Measurements from ENCODE around the gene CADPS.
"Not testable (repeated sequence)": the region's sequence is repeated elsewhere in the genome, so short reads cannot be mapped to it uniquely, and the experiment has no call there.

CADPS gene

DNA sequence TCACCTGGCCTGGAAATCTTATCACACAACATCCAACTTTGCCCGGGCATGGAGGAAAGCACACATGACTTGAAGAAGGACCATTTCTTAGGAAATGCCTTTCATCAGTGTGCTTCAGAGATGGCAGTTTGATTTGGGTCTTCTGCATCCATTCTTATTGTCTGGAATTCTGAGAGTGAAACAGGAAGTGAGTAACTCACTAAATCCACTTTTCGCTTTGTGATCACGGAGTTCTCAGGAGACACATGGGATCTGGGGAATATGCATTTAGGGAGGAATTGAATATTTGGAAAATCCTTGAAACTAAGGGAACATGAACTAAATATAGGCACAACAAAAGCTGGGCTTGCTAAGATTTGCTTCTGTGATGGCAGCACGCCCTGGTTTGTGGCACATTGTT is 289.4 kb downstream of the CADPS start:
- no peak for DNase-seq

DNA sequence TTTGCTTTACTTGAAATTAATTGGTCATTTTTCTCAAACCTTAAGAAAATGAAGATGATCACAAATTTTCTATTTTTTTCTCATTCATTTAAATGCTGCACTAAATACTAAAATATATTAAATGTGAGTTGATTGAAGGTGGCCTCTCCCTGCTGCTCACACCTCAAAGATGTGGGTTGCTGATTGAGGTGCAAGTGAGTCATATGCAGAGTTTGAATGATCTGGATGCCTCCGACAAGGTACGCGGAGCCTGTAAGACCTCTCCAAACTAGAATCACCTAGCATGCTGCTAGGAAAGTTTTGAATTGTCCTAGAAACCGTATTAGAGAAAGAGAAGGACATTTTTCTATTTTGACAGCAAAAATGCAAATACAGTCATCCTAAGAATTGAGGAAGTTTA is 290.6 kb downstream of the CADPS start:
- no peak for DNase-seq

DNA sequence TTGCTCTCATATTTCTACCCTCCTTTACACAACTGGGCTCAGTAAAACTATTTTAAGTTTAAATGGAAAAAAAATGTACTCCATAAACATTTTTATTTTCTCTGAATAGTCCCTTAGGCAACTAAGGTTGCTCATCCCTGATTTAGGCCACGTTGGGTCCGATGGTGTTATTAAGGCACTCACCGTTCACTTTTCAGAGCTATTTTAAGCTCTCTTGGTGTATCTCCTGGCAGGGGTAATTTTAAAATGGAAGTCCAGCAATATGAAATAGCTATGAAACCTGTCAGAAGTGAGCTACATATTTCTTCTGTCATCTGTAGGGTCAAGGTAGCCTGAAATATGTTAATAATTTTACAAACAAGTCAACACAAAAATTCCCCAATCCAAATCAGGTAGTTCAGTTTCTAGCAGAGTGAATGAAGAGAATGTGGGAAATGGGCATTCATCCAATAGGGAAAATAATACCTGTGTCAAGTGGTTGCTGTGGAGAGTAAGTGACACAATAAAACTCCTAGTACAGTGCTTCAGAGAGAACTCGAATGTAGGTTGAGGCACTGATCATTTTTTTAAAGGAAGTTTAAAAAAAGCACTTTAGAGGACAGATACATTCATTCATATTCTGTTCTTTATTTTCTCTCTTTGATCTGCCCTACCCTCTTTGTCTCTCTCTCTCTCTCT is 292.6 kb downstream of the CADPS start:
- DNase-seq, result no peak

DNA sequence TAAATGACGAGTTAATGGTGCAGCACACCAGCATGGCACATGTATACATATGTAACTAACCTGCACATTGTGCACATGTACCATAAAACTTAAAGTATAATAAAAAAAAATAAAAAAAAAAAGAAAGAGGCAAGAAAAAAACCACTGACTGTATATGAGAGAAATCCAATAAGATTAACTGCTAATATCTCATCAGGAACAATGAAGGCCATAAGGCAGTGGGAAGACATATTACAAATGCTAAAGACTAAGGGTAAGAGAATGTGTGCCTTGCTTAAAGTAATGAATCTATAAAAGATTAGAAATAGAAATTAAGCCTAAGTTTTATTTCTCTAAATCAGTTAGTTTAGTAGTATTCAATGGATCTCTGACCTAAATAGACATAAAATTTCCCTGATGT is 294.7 kb downstream of the CADPS start:
- not testable (repeated sequence) for DNase-seq

DNA sequence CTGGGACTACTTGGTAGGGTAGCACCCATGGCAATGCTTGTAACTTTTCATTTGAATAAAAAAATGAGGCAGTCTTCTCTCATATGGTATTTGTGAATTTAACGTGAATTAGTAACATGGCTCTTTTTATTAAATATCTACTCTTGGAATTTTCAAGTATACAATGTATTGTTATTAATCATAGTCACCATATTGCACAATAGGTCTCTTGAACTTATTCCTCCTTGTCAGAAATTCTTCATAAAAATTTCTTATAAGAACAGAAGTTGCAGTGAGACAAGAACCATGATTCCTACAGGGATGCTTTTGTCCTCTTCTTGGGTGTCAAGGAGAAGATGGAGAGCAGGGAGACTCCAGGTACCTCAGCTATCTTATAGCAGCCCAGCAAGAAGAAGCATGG is 298.1 kb downstream of the CADPS start:
- DNase-seq, result no peak

DNA sequence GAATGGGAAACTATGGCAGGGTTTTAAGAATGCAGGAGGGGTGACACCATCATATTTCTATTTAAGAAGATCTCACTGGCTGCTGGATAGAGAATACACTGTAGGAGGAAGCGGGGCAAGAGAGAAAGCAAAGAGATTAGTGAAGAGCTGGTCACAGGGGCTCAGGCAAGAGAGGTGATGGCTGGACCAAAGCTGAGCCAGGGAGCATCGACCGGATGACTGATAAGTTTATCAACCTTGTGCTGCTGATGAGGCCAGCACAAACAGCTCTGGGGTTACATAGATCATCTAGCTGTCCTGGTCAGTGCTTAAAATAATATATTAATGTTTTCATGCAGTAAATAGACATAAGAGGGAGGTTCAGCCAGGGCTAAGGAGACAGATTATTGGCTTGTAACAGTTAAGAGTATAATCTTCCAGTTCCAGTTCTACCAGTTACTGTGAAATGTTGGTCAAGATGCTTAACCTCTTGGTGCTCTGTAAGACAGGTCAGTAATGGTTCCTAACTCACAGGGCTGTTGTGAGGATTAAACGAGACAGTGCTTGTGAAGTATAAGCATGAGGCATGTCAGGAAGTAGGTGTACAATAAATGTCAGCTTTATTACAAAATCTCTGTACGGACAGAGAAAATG is 300.8 kb downstream of the CADPS start:
- no peak for DNase-seq

DNA sequence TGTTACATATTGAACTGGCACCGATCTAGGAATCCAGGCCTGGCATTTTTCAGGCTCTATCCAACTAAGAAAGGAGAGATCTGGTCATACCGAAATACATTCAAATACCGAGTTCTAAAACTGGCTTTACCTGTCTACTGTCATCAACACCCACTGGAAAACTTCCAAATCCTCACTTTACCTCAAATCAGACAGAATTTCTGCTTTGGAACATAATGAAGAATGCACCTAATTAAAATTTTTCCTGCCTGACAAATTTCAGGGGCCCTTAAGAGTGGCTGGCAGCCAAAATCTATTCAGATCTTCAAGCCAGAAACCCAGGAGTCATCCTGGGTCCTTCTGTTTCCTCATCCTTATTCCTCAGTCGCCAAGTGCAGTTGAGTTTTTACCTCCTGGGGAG is 303.3 kb downstream of the CADPS start:
- DNase-seq, result no peak

DNA sequence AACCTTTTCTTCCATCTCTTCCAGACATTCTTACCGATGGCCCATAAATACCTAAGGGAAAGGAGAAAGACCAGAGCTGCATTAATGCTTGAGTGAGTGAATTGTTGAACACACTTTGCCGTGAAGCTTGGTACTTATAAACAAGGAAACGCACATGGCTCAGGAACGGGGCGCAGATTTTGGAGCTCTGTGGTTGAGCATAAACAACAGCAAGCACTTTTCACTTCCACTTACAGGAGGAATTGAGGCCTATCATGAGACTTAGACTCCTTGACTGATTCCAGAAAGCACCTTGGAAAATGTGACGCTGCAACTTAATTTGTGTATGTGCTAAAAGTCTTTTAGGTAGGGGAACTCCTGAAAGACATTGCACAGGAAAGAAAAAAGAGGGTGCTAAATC is 304.3 kb downstream of the CADPS start:
- no peak for DNase-seq

DNA sequence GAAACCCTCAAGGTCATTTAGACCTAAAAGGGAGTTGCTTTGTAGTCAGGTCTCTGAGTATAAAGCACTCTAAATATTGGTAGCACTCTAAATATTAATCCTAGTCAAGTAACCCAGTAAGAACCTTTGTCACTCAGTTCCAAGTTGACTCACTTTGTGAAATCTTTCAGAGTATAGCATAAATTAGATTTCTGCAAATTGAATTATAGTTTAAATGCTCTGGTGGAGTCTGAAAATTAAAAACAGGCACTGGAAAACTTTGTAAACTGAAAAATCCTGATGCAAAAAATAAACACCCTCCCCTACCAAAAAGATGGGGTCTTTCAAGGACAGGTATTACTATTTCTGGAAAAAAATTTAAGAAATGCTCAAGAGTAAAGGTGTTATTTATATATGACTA is 305.6 kb downstream of the CADPS start:
- no peak for DNase-seq

DNA sequence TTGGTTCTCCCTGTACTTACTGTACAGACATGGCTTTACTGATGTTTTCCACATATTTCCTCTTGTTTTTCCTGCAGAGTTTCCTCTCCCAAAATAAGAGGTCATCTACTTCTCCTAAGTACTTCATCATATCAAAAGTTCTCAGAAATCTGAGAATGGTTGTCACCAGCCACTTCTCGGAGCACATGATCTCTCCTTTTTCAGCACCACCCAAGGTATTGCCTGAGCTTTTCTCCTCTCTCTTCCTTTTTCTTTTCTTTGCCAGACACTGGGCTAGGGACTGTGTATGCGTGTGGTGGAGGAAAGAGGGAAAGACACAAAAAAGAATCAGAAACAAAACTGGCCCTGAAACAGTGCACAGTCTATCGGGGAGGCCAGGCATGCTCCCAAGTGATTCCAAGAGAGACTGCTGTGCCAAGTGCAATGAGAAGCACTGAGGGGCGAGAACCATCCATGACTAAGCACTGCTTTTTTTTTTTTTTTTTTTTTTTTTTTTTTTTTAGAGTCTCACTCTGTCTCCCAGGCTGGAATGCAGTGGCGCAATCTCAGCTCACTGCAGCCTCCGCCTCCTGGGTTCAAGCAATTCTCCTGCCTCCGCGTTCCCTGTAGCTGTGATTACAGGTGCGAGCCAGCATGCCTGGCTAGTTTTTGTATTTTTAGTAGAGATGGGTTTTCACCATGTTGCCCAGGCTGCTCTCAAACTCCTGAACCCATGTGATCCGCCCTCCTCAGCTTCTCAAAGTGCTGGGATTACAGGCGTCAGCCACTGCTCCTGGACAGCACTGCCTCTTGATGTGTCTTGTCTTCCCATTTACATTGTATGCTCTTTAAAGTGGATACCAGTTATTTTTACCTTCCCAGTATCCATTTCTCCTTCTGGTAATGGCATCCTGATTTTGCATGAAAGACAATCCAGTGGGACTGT is 307.9 kb downstream of the CADPS start:
- DNase-seq, result no peak

DNA sequence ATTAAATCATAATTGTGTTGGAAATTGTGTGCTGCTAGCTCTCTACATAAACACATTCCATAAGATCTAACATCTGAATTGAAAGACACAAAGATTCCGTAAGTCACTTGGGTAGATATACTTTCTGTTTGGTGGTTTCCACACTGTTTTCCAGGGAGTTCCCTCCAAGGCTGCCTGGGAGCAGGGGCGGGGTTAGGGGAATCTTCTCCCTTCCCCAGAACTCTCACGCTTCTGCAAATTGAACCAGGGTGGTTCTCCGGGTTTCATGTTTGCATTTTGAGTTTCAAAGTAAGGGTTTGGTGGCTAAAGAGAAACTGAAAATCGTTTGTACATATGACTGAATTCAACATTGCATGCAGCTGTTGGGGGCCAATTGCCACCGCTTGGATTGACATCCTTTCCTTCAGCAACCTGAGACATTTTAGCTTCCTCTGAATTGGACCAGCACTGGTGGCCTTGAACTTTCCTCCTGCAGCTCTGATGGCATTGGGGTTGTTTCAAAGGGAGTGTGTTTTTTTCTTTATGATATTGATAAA is 309.1 kb downstream of the CADPS start:
- no peak for DNase-seq

DNA sequence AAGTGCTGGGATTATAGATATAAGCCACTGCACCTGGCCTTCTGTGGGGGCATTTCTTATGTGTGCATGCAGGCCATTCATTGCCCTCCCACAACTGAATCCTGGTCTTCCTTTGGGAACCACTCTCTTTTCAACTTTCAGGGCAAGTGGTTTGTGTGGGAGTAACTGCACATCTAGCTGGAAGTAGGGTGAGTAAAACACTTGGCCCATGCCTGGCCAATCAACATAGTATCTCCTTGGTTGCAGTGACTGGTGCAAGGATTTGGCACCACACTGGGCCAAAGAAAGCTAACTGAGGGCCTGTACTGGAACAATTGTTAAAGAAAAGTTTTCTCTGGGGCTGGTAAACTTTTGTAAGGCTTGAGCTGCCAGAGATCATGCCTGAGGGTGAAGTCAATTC is 312.6 kb downstream of the CADPS start:
- no peak for DNase-seq

DNA sequence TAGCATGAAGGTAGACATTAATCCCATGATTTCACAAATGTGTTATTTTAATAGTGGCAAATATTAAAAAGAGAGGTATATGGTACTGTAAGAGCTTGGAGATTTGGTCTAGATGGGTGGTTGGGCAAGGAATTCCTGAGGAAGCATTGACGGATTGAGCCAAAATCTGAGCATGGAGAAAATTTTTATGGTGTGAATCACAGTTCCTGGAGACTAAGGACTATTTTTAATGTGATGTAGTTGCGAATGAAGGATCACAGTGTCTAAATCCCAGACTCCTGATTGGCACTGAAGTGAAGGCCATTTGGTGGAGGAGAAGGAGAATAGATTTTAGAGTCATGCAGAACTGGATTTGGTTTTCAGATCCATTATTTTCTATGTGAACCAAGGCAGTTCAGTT is 313.2 kb downstream of the CADPS start:
- DNase-seq, result no peak

DNA sequence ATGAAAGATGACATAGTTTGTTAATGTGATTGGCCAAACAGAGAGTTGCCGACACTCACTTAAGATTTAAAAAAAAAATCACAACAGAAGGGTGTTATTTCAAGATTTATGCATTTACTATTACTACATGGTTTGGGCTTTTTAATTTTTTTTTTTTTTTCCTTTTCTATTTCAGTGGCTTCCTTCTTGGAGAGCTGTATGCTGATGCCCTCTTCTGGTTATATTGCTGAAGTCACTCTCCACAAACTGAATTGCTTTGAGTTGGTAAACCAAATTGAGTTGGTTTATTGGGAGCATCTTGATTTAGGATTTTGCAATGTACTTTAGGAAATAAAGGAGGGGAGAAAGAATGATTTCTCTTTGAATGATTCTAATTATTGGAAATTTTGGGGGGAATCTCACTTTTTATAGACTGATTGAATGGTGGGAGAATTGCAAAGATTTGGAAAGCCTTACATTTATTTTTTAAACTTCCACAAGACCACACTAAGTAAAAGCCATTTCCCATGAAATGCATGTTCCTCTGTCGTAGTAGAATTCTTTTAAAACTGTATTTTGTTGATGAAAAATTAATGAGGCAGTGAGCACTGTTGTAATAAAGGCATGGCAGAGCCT is 315.3 kb downstream of the CADPS start:
- no peak for DNase-seq

DNA sequence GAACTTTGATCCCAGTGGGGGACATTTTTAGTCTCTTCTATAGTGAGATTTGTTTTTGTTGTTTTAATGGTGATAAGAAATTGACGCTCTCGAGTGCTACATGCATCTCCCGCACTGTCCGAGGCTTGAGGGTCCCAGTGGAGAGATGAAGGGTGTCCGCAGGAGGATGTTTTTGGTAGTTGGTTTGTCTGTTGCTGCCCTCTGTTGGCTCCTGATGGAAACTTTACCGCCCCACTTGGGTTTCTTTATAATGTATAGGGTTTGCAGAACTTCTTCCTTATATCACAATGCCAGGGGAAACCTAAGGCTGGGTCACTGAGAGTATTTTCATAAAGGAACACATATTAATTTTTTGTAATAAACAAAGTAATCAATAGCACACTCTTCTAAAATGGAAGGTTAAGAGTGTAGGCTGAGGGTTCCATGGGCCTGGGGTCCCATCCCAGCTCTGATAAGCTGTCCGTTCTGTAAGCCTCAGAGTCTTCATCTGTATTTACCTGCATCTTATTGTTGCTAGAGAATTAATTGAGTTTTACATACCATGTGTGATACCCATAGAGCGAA is 316.6 kb downstream of the CADPS start:
- DNase-seq, result peak; percentile 4

DNA sequence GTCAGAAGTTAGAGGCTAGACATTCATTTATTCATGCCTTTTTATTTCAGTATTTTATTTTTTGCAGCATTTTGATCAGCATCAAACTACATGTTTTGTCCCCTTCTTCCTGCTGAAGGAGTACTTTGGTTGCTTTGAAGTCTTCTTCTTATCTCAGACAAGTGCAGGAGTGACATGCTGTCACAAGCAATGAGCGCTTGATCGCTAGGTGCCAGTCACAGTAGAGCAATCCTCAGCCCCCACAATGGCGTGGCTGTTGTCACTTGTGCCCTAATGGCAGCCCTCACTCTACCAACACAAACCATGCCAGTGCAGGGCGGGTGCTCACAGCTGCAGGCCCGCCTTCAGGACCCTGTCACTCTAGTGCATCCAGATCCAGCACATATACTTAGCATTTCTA is 317.2 kb downstream of the CADPS start:
- DNase-seq, result no peak

DNA sequence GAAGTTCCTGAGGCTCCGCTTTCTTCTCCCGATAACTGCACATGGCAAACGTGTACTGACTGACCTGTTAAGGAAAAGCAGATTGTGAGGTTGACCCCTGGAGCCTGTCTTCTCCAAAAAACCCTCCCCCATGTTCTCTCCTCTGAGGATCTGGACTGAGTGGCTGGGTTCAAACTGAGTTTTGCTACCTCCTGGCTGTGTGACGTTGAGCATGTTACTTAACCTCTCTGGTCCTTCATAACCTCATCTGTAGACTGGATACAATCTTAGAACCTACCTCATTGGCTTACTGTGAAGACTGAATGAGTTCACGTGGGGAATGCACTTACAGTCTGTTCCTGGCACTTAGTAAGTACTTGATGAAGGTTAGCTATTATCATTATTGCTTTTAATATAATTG is 317.8 kb downstream of the CADPS start:
- DNase-seq, result no peak

DNA sequence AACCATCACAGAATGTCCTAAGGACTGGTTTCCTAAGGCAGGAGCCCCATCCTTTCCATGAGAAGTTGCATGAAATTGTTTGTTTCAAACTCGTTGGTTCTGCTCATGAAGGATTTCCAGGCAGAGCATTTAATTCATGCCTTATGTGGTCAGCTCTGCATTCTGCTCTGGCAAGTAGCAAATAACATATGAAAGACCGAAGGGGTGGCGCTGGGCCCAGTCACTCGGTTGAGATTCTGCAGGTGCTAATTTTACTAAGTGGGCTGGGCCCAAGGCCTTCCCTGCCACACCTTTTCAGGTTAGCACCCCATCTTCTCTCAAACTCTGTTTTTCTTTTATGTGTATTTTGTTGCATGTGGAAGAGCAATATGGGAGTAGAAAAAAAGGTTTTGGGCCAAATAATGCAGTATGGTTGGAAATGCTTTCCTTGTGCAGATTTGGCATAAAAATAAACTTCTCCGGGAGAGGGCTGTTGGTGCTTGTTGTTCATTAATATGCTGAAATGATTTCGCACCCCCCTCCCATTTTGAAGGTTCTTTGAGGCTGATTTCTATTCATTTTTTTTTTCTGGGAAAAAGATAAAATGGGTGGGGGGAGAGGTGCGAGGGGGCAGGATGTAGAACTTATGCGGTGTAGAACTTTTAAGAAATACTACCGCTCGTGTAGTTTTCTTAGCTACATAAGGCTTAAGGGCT is 318.9 kb downstream of the CADPS start:
- DNase-seq, result no peak

DNA sequence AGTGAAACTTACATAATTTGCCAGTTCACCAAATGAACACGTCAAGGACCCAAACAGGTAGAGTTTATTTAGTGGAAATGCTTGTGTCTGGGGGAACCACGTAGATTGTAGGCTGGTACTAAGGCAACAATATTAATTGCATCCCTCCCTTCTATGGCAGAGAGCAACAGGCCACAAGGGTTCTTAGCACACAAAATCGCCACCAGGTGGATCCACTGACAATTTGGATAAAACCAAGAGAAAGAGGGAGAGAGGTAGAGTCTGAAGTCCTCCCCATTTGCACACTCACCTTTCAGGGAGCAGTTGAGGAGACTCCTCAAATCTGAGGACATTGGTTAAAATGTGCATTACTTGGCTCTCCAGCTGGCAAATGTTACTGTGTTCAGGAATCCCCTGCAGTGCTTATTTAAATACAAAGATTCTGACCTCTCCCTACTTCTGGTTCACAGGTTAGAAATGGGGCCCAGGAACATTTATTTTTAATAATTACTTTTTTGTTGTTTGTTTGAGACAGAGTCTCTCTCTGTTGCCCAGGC is 320.9 kb downstream of the CADPS start:
- no peak for DNase-seq

DNA sequence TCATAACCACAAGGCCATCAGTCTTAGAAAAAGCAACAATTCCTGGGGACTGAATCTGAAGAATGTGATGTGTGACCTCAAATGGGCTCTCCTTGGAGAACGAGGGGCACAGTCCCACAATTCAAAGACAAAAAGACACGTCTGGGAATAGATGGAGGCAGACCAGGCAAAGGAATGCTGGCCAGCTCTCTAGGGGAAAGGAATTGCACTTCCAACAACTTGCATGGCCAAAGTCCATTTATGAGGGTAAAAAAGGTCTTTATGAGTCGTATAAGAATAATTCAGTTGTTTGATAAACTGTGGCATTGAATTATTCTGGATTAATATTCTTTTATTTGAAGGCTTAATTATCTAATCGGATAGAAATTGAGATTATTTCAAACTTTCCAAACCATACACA is 321.4 kb downstream of the CADPS start:
- no peak for DNase-seq

DNA sequence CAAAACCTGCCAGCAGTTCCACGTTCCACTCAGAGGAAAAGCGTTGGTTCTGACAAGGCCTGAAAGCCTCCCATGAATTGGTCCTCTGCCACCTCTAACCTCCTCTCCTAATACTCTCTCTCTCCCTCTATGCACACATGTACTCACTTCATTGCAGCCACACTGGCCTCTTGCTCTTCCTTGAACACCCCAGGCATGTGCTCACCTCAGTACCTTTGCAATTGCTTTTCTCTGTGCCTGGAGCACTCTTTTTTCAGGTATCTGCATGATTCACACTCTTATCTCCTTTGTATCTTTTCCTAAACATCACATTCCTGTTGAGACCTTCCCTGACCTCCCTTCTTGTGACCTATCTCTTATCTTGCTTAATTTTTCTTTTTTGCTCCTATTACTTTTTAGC is 323.7 kb downstream of the CADPS start:
- DNase-seq, result no peak

DNA sequence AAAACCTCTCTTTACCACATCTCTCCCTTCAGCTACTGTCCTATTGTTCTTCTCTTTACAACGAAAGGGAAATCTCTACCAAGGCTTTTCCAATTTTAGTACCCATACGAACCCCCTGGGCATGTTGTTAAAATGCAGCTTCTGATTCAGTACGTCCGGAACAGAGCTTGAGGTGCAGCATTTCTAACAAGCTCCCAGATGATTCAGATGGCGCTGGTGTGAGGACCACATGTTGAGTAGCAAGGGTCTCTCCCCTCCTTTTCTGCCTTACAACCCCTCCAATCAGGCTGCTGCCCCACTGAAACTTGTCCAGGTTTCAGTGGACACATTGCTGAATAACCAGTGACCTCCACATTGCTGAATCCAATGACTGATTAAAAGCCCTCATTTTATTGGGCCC is 324.8 kb downstream of the CADPS start:
- DNase-seq, result no peak
